T-helper 1 cell treated with Interleukin-12 subunit alpha and Interleukin-12 subunit beta and Interleukin-4 antibody, amounts not matched to agents 30 ng/mL and 1 ng/mL, for 36 hours (primary cell): ENCODE measurements around the gene DCHS2. TPM values are rescaled to one million over a fixed set of nuclear protein-coding genes. Genes with fewer than 3 reads are reported as not detected.

Experiments
- intact Hi-C: fragments of 100-400 bp; cut with micrococcal nuclease; formaldehyde crosslinking; loops from one replicate; pipeline ENCODE4 v1.15.1; 2024
- total RNA-seq: library from RNA; stranded (reverse); gene quantifications from 2 replicates; pipeline ENCODE4 v1.2.3, GENCODE V29; 2022

Gene DCHS2
- total RNA-seq, 1 donor from 2014 or later = not detected

GRCh38 chr4:154490583-154491340, 837 bp downstream of the DCHS2 start:
- intact Hi-C loops = loop anchor here (2.0 to 5.0 kb wide), 2 partner anchors 254 to 703 kb away; partner anchors contain the start of gene SFRP2

- intact Hi-C loops = loop anchor here (2.0 to 5.0 kb wide), 2 partner anchors 255 to 703 kb away; partner anchors contain the start of gene SFRP2
Measured at GRCh38 chr4:154490234-154490582, 1.4 kb downstream of the DCHS2 start.

GRCh38 chr4:154489558-154490233, 1.9 kb downstream of the DCHS2 start:
- intact Hi-C loops = loop anchor here (2.0 to 5.0 kb wide), 2 partner anchors 255 to 702 kb away; partner anchors contain the start of gene SFRP2

- intact Hi-C loops = no loop called here
Measured at GRCh38 chr4:154487145-154487544, 4.5 kb downstream of the DCHS2 start.

GRCh38 chr4:154485127-154485773, 6.3 kb downstream of the DCHS2 start:
- intact Hi-C loops = no loop called here

- intact Hi-C loops = no loop called here
Measured at GRCh38 chr4:154478547-154478946, 13.1 kb downstream of the DCHS2 start.

GRCh38 chr4:154478128-154478527, 13.5 kb downstream of the DCHS2 start:
- intact Hi-C loops = no loop called here

GRCh38 chr4:154476232-154476631, 15.4 kb downstream of the DCHS2 start:
- intact Hi-C loops = no loop called here

- intact Hi-C loops = no loop called here
Measured at GRCh38 chr4:154475820-154476219, 15.8 kb downstream of the DCHS2 start.

- intact Hi-C loops = no loop called here
Measured at GRCh38 chr4:154473497-154473896, 18.1 kb downstream of the DCHS2 start.

- intact Hi-C loops = no loop called here
Measured at GRCh38 chr4:154472858-154473257, 18.7 kb downstream of the DCHS2 start.

GRCh38 chr4:154471526-154472331, 19.9 kb downstream of the DCHS2 start:
- intact Hi-C loops = no loop called here

GRCh38 chr4:154471032-154471431, 20.6 kb downstream of the DCHS2 start:
- intact Hi-C loops = no loop called here

GRCh38 chr4:154467886-154468285, 23.7 kb downstream of the DCHS2 start:
- intact Hi-C loops = no loop called here

GRCh38 chr4:154466336-154466735, 25.3 kb downstream of the DCHS2 start:
- intact Hi-C loops = no loop called here

- intact Hi-C loops = no loop called here
Measured at GRCh38 chr4:154465085-154465484, 26.5 kb downstream of the DCHS2 start.

GRCh38 chr4:154464654-154465053, 26.9 kb downstream of the DCHS2 start:
- intact Hi-C loops = no loop called here

GRCh38 chr4:154462081-154462810, 29.4 kb downstream of the DCHS2 start:
- intact Hi-C loops = no loop called here

GRCh38 chr4:154457471-154457870, 34.1 kb downstream of the DCHS2 start:
- intact Hi-C loops = no loop called here

- intact Hi-C loops = no loop called here
Measured at GRCh38 chr4:154456889-154457288, 34.7 kb downstream of the DCHS2 start.

- intact Hi-C loops = no loop called here
Measured at GRCh38 chr4:154456240-154456639, 35.4 kb downstream of the DCHS2 start.
